Fibroblast of pulmonary artery (primary cell): Measurements from ENCODE around the gene APBA3.

ENCODE experiments used
- DNase-seq: peaks from one replicate; pipeline ENCODE4 v3.0.0-alpha.2; 2010; ENCODE audit warnings: low read depth
- H3K4me3 ChIP-seq: replicated peaks from 2 replicates; pipeline ENCODE4 v1.5.1; 2011; ENCODE audit warnings: low read depth, mild to moderate bottlenecking, control low read depth, low read length, moderate library complexity
- TF ChIP-seq, protein P1 (sequence below): IDR thresholded peaks from 2 replicates; pipeline ENCODE4 v1.5.1; 2011; ENCODE audit warnings: mild to moderate bottlenecking, control low read depth, low read length, inconsistent platforms; ENCODE audit errors: missing control alignments

Gene APBA3

GRCh38 chr19:3752492-3752891 is 9.0 kb downstream of the APBA3 start:
- no peak for DNase-seq
- TF ChIP-seq, protein P1, sequence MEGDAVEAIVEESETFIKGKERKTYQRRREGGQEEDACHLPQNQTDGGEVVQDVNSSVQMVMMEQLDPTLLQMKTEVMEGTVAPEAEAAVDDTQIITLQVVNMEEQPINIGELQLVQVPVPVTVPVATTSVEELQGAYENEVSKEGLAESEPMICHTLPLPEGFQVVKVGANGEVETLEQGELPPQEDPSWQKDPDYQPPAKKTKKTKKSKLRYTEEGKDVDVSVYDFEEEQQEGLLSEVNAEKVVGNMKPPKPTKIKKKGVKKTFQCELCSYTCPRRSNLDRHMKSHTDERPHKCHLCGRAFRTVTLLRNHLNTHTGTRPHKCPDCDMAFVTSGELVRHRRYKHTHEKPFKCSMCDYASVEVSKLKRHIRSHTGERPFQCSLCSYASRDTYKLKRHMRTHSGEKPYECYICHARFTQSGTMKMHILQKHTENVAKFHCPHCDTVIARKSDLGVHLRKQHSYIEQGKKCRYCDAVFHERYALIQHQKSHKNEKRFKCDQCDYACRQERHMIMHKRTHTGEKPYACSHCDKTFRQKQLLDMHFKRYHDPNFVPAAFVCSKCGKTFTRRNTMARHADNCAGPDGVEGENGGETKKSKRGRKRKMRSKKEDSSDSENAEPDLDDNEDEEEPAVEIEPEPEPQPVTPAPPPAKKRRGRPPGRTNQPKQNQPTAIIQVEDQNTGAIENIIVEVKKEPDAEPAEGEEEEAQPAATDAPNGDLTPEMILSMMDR: no peak
- no peak overlapping the region for H3K4me3 ChIP-seq

DNA sequence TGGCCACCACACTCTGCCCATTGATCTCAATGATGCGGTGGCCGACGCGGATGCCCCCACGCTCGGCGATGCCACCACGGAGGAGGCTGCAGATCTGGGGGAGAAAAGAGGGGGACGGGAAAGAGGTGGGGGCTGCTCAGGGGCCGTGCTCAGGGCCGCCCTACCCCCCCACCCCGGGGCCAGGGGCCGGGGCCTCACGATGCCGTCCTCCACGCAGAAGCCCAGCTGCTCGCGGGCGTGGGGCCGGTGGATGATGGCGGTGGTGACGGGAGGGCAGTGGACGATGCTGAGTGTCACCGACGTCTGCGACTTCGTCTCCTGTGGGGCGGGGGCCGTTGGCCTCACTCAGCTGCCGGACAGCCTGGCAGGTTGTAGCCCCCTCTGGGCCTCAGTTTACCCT is 10.3 kb downstream of the APBA3 start:
- DNase-seq: no peak
- TF ChIP-seq, protein P1: no peak
- no peak overlapping the region for H3K4me3 ChIP-seq

GRCh38 chr19:3750211-3750610 is 11.3 kb downstream of the APBA3 start:
- no peak for DNase-seq
- no peak overlapping the region for H3K4me3 ChIP-seq
- TF ChIP-seq, protein P1: no peak

DNA sequence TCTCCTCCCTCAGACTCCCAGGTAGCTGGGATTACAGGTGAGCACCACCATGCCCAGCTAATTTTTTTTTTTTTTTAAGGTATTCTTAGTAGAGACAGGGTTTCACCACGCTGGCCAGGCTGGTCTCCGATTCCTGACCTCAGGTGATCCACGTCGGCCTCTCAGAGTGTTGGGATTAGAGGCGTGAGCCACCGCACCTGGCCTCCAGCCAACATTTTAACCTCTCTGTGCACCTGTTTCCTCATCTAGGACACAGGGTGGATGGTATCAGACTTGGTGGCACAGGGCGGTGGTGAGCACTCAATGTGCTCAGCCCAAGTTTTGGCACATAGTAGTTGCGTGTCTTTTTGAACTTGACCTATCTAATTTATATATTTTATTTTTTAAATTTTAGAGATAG is 12.5 kb downstream of the APBA3 start:
- no peak overlapping the region for H3K4me3 ChIP-seq
- DNase-seq: no peak
- TF ChIP-seq, protein P1: no peak

GRCh38 chr19:3746371-3747056 is 15.0 kb downstream of the APBA3 start:
- H3K4me3 ChIP-seq: no peak overlapping the region
- TF ChIP-seq, protein P1: no peak
- DNase-seq: no peak

DNA sequence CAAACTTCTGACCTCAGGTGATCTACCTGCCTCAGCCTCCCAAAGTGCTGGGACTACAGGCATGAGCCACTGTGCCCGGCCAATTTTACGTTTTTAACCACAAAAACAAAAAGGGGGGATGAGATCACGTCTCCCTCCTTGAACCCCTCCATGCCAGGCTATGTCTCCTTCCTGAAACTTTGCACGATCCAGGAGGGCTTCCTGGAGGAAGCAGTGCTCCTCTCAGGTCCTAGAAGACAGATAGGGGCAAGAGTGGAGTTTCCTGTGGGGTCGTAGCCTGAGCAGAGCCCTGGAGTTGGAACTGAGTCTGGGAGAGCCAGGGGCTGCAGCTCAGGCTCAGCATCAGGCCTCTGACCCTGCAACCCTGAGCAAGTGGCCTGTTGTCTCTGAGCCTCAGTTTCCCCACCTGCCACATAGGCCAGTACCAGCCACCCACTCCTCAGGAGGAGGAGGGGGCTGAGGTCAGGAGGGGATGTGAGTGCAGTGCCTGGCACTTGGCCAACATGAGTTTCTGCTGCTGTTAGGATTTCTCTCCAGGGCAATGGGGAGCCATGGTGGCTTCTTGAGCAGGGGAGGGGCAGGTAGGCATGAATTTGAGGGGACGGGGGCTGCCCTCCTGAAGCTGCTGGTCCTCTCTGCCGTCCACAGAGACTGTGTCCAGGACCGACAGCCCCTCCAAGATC is 16.0 kb downstream of the APBA3 start:
- TF ChIP-seq, protein P1: no peak
- no peak overlapping the region for H3K4me3 ChIP-seq
- no peak for DNase-seq
